DOHH2 (cell line): ENCODE results near the gene LAMB3.

Experiments
- CTCF ChIP-seq: fragments of 200-600 bp; sonication (generic); IDR thresholded peaks from one replicate; pipeline ENCODE4 v1.5.1; 2014; ENCODE audit warnings: antibody characterized with exemption, mild to moderate bottlenecking, low read depth, low read length; ENCODE audit not compliant: poor library complexity, severe bottlenecking
- EZH2phosphoT487 ChIP-seq: fragments of 200-600 bp; sonication (generic); IDR thresholded peaks from 2 replicates; pipeline ENCODE4 v1.6.1; 2017; ENCODE audit warnings: borderline replicate concordance, mild to moderate bottlenecking, antibody characterized with exemption, low read length, moderate library complexity, mixed read lengths

- TF ChIP-seq CTCF (no peak), EZH2phosphoT487 (no peak)
Observed at GRCh38 chr1:209696673-209697072, 44.4 kb upstream of the LAMB3 start.
